CD14-positive monocyte (primary cell): ENCODE measurements around the gene CDCA4. TPM values are rescaled to one million over a fixed set of nuclear protein-coding genes. Genes with fewer than 3 reads are reported as not detected.

ENCODE experiments used
- DNase-seq, 3 donors: peaks; one replicate each; pipeline ENCODE4 v3.0.0-alpha.2; 2011 to 2022
- H2AFZ ChIP-seq: 2 replicates; pipeline ENCODE4 v1.6.0; 2012; ENCODE audit warnings: mild to moderate bottlenecking, low read depth, low read length, inconsistent platforms; ENCODE audit not compliant: insufficient read depth, poor library complexity, severe bottlenecking
- H3K27ac ChIP-seq, 2 donors: 1 replicate in 1 of 2; 2 replicates in 1 of 2; pipeline ENCODE4 v1.5.1; 2012 to 2013; ENCODE audit warnings: low read length in 2 of 2, control low read depth in 1 of 2, inconsistent platforms in 1 of 2, low read depth in 1 of 2, mild to moderate bottlenecking in 1 of 2
- H3K27me3 ChIP-seq, 2 donors: one replicate each; pipeline versions ENCODE4 v1.6.0 to v1.6.1; 2011 to 2013; ENCODE audit warnings: low read length in 2 of 2; ENCODE audit not compliant: control insufficient read depth in 2 of 2, insufficient read depth in 2 of 2
- H3K36me3 ChIP-seq, 2 donors: replicated peaks in 1 of 2; 1 replicate in 1 of 2; 2 replicates in 1 of 2; pipeline versions ENCODE4 v1.5.1 to v1.6.1; 2012 to 2013; ENCODE audit warnings: low read length in 2 of 2, control low read depth in 1 of 2, inconsistent platforms in 1 of 2, mild to moderate bottlenecking in 1 of 2; ENCODE audit not compliant: insufficient read depth in 2 of 2, control insufficient read depth in 1 of 2
- H3K4me1 ChIP-seq, 2 donors: 1 replicate in 1 of 2; 2 replicates in 1 of 2; pipeline versions ENCODE4 v1.5.1 to v1.6.1; 2012 to 2013; ENCODE audit warnings: low read length in 2 of 2, control low read depth in 1 of 2, inconsistent platforms in 1 of 2, mild to moderate bottlenecking in 1 of 2, moderate library complexity in 1 of 2; ENCODE audit not compliant: insufficient read depth in 2 of 2, control insufficient read depth in 1 of 2
- H3K4me2 ChIP-seq: replicated peaks from 2 replicates; pipeline ENCODE3; 2012; ENCODE audit warnings: low read length, moderate library complexity, mild to moderate bottlenecking; ENCODE audit not compliant: poor library complexity, severe bottlenecking; ENCODE audit errors: extremely low read depth
- H3K4me3 ChIP-seq, 3 experiments: fragments of 200-600 bp in 1 of 3; sonication (generic) in 1 of 3; replicated peaks in 1 of 3; 1 replicate in 2 of 3; 2 replicates in 1 of 3; pipeline ENCODE4 v1.5.1; 2011 to 2013; ENCODE audit warnings: low read length in 3 of 3, mild to moderate bottlenecking in 3 of 3, control low read depth in 2 of 3, low read depth in 2 of 3, inconsistent platforms in 1 of 3, moderate library complexity in 1 of 3
- H3K79me2 ChIP-seq: 2 replicates; pipeline ENCODE4 v1.6.0; 2012; ENCODE audit warnings: mild to moderate bottlenecking, control low read depth, inconsistent platforms, low read length, moderate library complexity; ENCODE audit not compliant: insufficient read depth
- H3K9ac ChIP-seq: 2 replicates; pipeline ENCODE4 v1.6.0; 2017; ENCODE audit warnings: low read length, mild to moderate bottlenecking; ENCODE audit not compliant: insufficient read depth, poor library complexity, severe bottlenecking
- H3K9me3 ChIP-seq, 2 donors: replicated peaks in 1 of 2; 1 replicate in 1 of 2; 2 replicates in 1 of 2; pipeline versions ENCODE4 v1.5.1 to v1.6.1; 2012 to 2013; ENCODE audit warnings: low read length in 2 of 2, control low read depth in 1 of 2; ENCODE audit not compliant: control insufficient read depth in 1 of 2, insufficient read depth in 1 of 2
- H4K20me1 ChIP-seq: 2 replicates; pipeline ENCODE4 v1.6.0; 2012; ENCODE audit warnings: mild to moderate bottlenecking, low read length, control low read depth, moderate library complexity; ENCODE audit not compliant: insufficient read depth
- H3K27ac Mint-ChIP-seq, 7 donors: one replicate each; pipeline ENCODE4 v1.8.0; 2020; ENCODE audit warnings: mild to moderate bottlenecking in 7 of 7, mixed read lengths in 7 of 7, moderate library complexity in 6 of 7, inconsistent platforms in 2 of 7
- H3K27me3 Mint-ChIP-seq, 3 donors: one replicate each; pipeline ENCODE4 v1.8.0; 2021 to 2022; ENCODE audit warnings: low read depth in 3 of 3, mild to moderate bottlenecking in 3 of 3, mixed read lengths in 3 of 3, moderate library complexity in 3 of 3, inconsistent platforms in 1 of 3
- H3K36me3 Mint-ChIP-seq, 2 donors: one replicate each; pipeline ENCODE4 v1.8.0; 2020; ENCODE audit warnings: mixed read lengths in 2 of 2, inconsistent platforms in 1 of 2, mild to moderate bottlenecking in 1 of 2
- H3K4me1 Mint-ChIP-seq: one replicate; pipeline ENCODE4 v1.8.0; 2020; ENCODE audit warnings: mild to moderate bottlenecking, mixed read lengths
- H3K4me3 Mint-ChIP-seq, 2 donors: one replicate each; pipeline ENCODE4 v1.8.0; 2020; ENCODE audit warnings: mild to moderate bottlenecking in 2 of 2, mixed read lengths in 2 of 2, moderate library complexity in 1 of 2
- H3K9me3 Mint-ChIP-seq, 7 donors: one replicate each; pipeline ENCODE4 v1.8.0; 2020 to 2022; ENCODE audit warnings: mixed read lengths in 7 of 7, mild to moderate bottlenecking in 6 of 7, moderate library complexity in 6 of 7, inconsistent platforms in 2 of 7
- WGBS: methylation state at CpG from one replicate; pipeline ENCODE4 v1.1.5; 2013; ENCODE audit warnings: missing lambda C conversion rate; ENCODE audit not compliant: insufficient coverage; 5-methylcytosine and 5-hydroxymethylcytosine counted together
- intact Hi-C, 2 donors: fragments of 100-400 bp; cut with micrococcal nuclease; formaldehyde crosslinking; loops; one replicate each; pipeline versions ENCODE4 v1.15.0 to v1.15.1; 2023
- polyA plus RNA-seq, 3 donors: library from polyadenylated mRNA; depleted of rRNA in 1 of 3; unstranded in 2 of 3; stranded (reverse) in 1 of 3; fragments of 300-500 nt in 2 of 3; fragments of >200 nt in 1 of 3; fragmentation: Illumina TruSeq in 2 of 3; gene quantifications; 1 replicate in 2 of 3; 2 replicates in 1 of 3; pipeline ENCODE4 v1.2.3, GENCODE V29; 2012 to 2021
- TF ChIP-seq, protein P1 (sequence below): fragments of 200-600 bp; IDR thresholded peaks from one replicate; pipeline ENCODE4 v1.8.0; 2022; ENCODE audit warnings: antibody characterized with exemption, mild to moderate bottlenecking

Gene CDCA4
- polyA plus RNA-seq, 3 donors: 8.6 to 12.0 (median 11.6) TPM

DNA sequence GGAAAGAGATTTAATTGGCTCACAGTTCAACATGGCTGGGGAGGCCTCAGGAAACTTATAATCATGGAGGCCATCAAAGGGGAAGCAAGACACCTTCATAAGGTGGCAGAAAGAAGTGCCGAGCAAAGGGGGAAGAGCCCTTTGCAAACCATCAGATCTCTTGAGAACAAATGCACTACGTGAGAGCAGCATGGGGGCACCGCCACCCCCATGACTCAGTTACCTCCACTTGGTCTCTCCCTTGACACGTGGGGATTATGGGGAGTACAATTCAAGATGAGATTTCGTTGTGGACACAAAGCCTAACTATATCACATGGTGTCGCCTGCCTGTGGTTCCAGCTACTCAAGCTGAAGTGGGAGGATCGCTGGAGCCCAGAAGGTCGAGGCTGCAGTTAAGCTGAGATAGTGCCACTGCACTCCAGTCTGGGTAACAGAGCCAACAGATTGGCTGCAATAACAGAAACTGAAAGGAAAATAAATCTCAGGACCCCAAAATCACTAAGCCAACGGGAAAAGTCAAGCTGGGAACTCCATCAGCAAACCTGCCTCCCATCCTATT is 10.0 kb upstream of the CDCA4 start:
- Histone ChIP-seq H2AFZ (no peak overlapping the region), H3K4me1 (peaks cover 36 to 40% of the 10 kb centered on the region in 2 donors), H3K9ac (no peak overlapping the region), H3K27me3 (no peaks in the 10 kb centered on the region), H3K4me2 (no peak overlapping the region), H3K79me2 (no peaks in the 10 kb centered on the region), H3K4me3 (no peak overlapping the region), H3K27ac (no peak overlapping the region), H3K36me3 (no peaks in the 10 kb centered on the region), H3K9me3 (no peaks in the 10 kb centered on the region), H4K20me1 (no peaks in the 10 kb centered on the region)
- Mint-ChIP-seq H3K9me3 (peaks cover 2 to 11% (median 3%) of the 10 kb centered on the region in 7 donors), H3K27ac (peak overlapping the region in 1 of 7 donors; percentile 46), H3K4me1 (peaks cover 32% of the 10 kb centered on the region), H3K36me3 (peaks cover 10 to 12% of the 10 kb centered on the region in 2 donors), H3K4me3 (peak overlapping the region in 1 of 2 donors; percentile 53), H3K27me3 (peaks cover 0 to 7% (median 1%) of the 10 kb centered on the region in 3 donors)
- no peak for DNase-seq
- TF ChIP-seq, protein P1, sequence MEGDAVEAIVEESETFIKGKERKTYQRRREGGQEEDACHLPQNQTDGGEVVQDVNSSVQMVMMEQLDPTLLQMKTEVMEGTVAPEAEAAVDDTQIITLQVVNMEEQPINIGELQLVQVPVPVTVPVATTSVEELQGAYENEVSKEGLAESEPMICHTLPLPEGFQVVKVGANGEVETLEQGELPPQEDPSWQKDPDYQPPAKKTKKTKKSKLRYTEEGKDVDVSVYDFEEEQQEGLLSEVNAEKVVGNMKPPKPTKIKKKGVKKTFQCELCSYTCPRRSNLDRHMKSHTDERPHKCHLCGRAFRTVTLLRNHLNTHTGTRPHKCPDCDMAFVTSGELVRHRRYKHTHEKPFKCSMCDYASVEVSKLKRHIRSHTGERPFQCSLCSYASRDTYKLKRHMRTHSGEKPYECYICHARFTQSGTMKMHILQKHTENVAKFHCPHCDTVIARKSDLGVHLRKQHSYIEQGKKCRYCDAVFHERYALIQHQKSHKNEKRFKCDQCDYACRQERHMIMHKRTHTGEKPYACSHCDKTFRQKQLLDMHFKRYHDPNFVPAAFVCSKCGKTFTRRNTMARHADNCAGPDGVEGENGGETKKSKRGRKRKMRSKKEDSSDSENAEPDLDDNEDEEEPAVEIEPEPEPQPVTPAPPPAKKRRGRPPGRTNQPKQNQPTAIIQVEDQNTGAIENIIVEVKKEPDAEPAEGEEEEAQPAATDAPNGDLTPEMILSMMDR: no peak
- intact Hi-C loops: no loop called here
- 100% methylated on average over 3 of the region's 9 CpGs for WGBS

DNA sequence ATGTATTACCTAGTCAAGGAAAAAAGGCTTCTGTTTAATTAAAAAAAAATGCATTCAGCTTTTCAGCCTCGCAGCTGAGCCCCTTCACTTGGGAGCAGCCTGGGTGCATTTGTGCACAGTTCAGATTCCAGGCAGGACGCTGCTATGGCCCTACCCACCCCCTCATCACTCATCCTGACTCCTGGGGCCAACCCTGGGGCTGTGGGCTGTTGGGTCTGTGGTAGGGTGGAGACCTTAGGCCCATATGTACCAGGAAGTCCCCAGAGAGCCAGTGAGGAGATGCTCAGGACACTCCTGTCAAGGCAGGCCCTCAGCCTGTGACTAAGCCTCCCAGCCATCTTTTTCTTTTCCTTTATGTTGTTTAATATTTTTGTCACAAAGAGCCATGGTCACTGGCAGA is 9.3 kb upstream of the CDCA4 start:
- Histone ChIP-seq H3K27ac (no peak overlapping the region), H3K79me2 (no peaks in the 10 kb centered on the region), H3K27me3 (no peaks in the 10 kb centered on the region), H3K4me1 (peaks cover 43 to 47% of the 10 kb centered on the region in 2 donors), H3K4me2 (no peak overlapping the region), H3K36me3 (no peaks in the 10 kb centered on the region), H4K20me1 (no peaks in the 10 kb centered on the region), H2AFZ (no peak overlapping the region), H3K9me3 (no peaks in the 10 kb centered on the region), H3K4me3 (no peak overlapping the region), H3K9ac (no peak overlapping the region)
- TF ChIP-seq, protein P1: no peak
- intact Hi-C loops: no loop called here
- Mint-ChIP-seq H3K4me1 (peaks cover 39% of the 10 kb centered on the region), H3K36me3 (peaks cover 10 to 12% of the 10 kb centered on the region in 2 donors), H3K4me3 (no peak overlapping the region), H3K27me3 (peaks cover under 1 to 7% (median 1%) of the 10 kb centered on the region in 3 donors), H3K9me3 (peaks cover 2 to 11% (median 3%) of the 10 kb centered on the region in 7 donors), H3K27ac (peak overlapping the region in 1 of 7 donors; percentile 52)
- no CpG with 5 or more reads among the region's 2 CpGs for WGBS
- no peak for DNase-seq
